Measurements from ENCODE around the gene IER5L.

DNA sequence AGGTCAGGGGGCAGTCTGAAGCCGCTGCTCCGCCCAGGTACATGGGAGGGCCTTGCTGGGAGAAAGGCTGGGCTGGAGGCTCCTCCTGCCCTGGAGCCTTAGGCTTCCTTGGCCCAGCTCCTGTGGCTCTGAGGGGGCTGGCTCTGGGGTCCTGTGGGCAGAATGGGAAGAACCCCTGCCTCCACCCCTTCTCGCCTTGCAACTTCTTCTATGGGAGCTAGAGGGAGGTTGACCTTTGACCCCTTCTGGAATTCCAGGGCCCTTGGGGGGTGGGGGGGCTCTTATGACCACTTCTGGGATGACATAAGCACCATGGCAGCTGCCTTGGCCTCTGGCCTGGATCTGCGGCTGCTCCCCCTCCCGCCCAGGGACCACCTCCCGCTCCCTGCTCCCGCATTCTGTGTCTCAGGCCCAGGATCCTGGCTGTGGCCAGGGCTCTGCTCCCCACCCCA is 32.2 kb downstream of the IER5L start:
- no peak for TF ChIP-seq EZH2phosphoT487 (IDR thresholded peaks at IDR 0.05; ENCODE audit: borderline replicate concordance)
- TF ChIP-seq, protein P1, sequence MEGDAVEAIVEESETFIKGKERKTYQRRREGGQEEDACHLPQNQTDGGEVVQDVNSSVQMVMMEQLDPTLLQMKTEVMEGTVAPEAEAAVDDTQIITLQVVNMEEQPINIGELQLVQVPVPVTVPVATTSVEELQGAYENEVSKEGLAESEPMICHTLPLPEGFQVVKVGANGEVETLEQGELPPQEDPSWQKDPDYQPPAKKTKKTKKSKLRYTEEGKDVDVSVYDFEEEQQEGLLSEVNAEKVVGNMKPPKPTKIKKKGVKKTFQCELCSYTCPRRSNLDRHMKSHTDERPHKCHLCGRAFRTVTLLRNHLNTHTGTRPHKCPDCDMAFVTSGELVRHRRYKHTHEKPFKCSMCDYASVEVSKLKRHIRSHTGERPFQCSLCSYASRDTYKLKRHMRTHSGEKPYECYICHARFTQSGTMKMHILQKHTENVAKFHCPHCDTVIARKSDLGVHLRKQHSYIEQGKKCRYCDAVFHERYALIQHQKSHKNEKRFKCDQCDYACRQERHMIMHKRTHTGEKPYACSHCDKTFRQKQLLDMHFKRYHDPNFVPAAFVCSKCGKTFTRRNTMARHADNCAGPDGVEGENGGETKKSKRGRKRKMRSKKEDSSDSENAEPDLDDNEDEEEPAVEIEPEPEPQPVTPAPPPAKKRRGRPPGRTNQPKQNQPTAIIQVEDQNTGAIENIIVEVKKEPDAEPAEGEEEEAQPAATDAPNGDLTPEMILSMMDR (conservative IDR thresholded peaks at IDR 0.05; ENCODE audit: low read length), result no peak

Measured in Loucy (cell line).